GM19468 (cell line): ENCODE results near the gene FOXK2.
"Not testable (repeated sequence)": the region's sequence is repeated elsewhere in the genome, so short reads cannot be mapped to it uniquely, and the experiment has no call there.

ENCODE experiments used
- ATAC-seq: cut with Tn5 transposase; IDR thresholded peaks from one replicate; pipeline ENCODE4 v1.9.1; 2021; ENCODE audit warnings: mild to moderate bottlenecking, moderate library complexity, moderate number of reproducible peaks; ENCODE audit not compliant: unreplicated experiment; ENCODE audit errors: extremely low read depth

FOXK2 gene

GRCh38 chr17:82585935-82586575 is 66.5 kb downstream of the FOXK2 start:
- not testable (repeated sequence) for ATAC-seq

- ATAC-seq, result no peak
Observed at GRCh38 chr17:82586576-82587233, 67.2 kb downstream of the FOXK2 start.

GRCh38 chr17:82587234-82588086 is 67.9 kb downstream of the FOXK2 start:
- ATAC-seq, result no peak

GRCh38 chr17:82588266-82589175 is 69.0 kb downstream of the FOXK2 start:
- ATAC-seq, result no peak

GRCh38 chr17:82589851-82590180 is 70.3 kb downstream of the FOXK2 start:
- no peak for ATAC-seq

GRCh38 chr17:82590216-82590615 is 70.7 kb downstream of the FOXK2 start:
- no peak for ATAC-seq

GRCh38 chr17:82590881-82591539 is 71.5 kb downstream of the FOXK2 start:
- no peak for ATAC-seq

- ATAC-seq, result no peak
Observed at GRCh38 chr17:82592289-82592766, 72.8 kb downstream of the FOXK2 start.

- no peak for ATAC-seq
Observed at GRCh38 chr17:82592767-82593589, 73.4 kb downstream of the FOXK2 start.

GRCh38 chr17:82593590-82594087 is 74.1 kb downstream of the FOXK2 start:
- ATAC-seq, result no peak

GRCh38 chr17:82594571-82594970 is 75.0 kb downstream of the FOXK2 start:
- no peak for ATAC-seq

- ATAC-seq, result no peak
Observed at GRCh38 chr17:82595893-82596292, 76.4 kb downstream of the FOXK2 start.

- no peak for ATAC-seq
Observed at GRCh38 chr17:82596296-82596695, 76.8 kb downstream of the FOXK2 start.

GRCh38 chr17:82596837-82597672 is 77.5 kb downstream of the FOXK2 start:
- no peak for ATAC-seq

GRCh38 chr17:82598256-82599119 is 79.0 kb downstream of the FOXK2 start:
- no peak for ATAC-seq

- ATAC-seq, result no peak
Observed at GRCh38 chr17:82599674-82600661, 80.4 kb downstream of the FOXK2 start.
